HUES48 (cell line): ENCODE data around the gene SLC17A2.

Experiments
- H3K27ac ChIP-seq: one replicate; pipeline ENCODE4 v1.7.0; 2013; ENCODE audit warnings: low read depth, low read length, inconsistent platforms
- H3K27me3 ChIP-seq: 2 replicates; pipeline ENCODE4 v1.6.1; 2013; ENCODE audit warnings: mild to moderate bottlenecking, low read length; ENCODE audit not compliant: control insufficient read depth, insufficient read depth
- H3K36me3 ChIP-seq: 2 replicates; pipeline ENCODE4 v1.6.1; 2013; ENCODE audit warnings: low read length; ENCODE audit not compliant: control insufficient read depth, insufficient read depth
- H3K4me1 ChIP-seq: 2 replicates; pipeline ENCODE4 v1.6.1; 2013; ENCODE audit warnings: mild to moderate bottlenecking, low read length; ENCODE audit not compliant: control insufficient read depth, insufficient read depth
- H3K4me3 ChIP-seq: 2 replicates; pipeline ENCODE4 v1.5.1; 2013; ENCODE audit warnings: mild to moderate bottlenecking, low read depth, low read length
- H3K9ac ChIP-seq: 2 replicates; pipeline ENCODE4 v1.6.1; 2013; ENCODE audit warnings: mild to moderate bottlenecking, low read depth, low read length, moderate library complexity
- H3K9me3 ChIP-seq: 2 replicates; pipeline ENCODE4 v1.6.1; 2013; ENCODE audit warnings: low read length; ENCODE audit not compliant: control insufficient read depth, insufficient read depth

SLC17A2 gene

GRCh38 chr6:25863360-25863759 lies 67.1 kb downstream of the SLC17A2 start:
- Histone ChIP-seq H3K27me3 (no peaks in the 10 kb centered on the region), H3K4me3 (no peak overlapping the region), H3K9me3 (no peaks in the 10 kb centered on the region), H3K4me1 (no peaks in the 10 kb centered on the region), H3K27ac (no peak overlapping the region), H3K9ac (no peak overlapping the region), H3K36me3 (no peaks in the 10 kb centered on the region)
